SK-N-MC (cell line): ENCODE measurements around the gene GRIK4.

Experiments
- DNase-seq: peaks from one replicate; pipeline ENCODE4 v3.0.0-alpha.2; 2011; ENCODE audit warnings: low read depth, low spot score
- H3K27ac ChIP-seq: fragments of 200-600 bp; sonication (generic); 2 replicates; pipeline ENCODE4 v1.5.1; 2016; ENCODE audit warnings: mixed run types
- H3K36me3 ChIP-seq: fragments of 200-600 bp; sonication (generic); 2 replicates; pipeline ENCODE4 v1.6.1; 2017; ENCODE audit warnings: antibody characterized with exemption, low read length, mixed read lengths; ENCODE audit not compliant: insufficient read depth
- H3K4me3 ChIP-seq: fragments of 200-600 bp; sonication (generic); 2 replicates; pipeline ENCODE4 v1.5.1; 2016
- H3K9ac ChIP-seq: fragments of 200-600 bp; sonication (generic); 2 replicates; pipeline ENCODE4 v1.8.0; 2017; ENCODE audit warnings: mixed run types, mixed read lengths; ENCODE audit not compliant: insufficient read length
- H3K9me3 ChIP-seq: fragments of 200-600 bp; sonication (generic); 2 replicates; pipeline ENCODE4 v1.6.1; 2017; ENCODE audit warnings: low read depth, mild to moderate bottlenecking, antibody characterized with exemption, low read length, moderate library complexity, mixed read lengths
- EZH2 ChIP-seq: fragments of 200-600 bp; sonication (generic); IDR thresholded peaks from one replicate; pipeline ENCODE4 v1.6.1; 2017; ENCODE audit warnings: antibody characterized with exemption
- FOXP2 ChIP-seq: optimal IDR thresholded peaks from 2 replicates; pipeline ENCODE3; 2011; ENCODE audit warnings: mild to moderate bottlenecking, moderate library complexity; ENCODE audit not compliant: insufficient read depth; ENCODE audit errors: extremely low read length, control extremely low read depth
- POLR2AphosphoS5 ChIP-seq: IDR thresholded peaks from 2 replicates; pipeline ENCODE4 v1.6.1; 2012; ENCODE audit warnings: mild to moderate bottlenecking, low read depth, low read length, borderline replicate concordance

GRIK4 gene

DNA sequence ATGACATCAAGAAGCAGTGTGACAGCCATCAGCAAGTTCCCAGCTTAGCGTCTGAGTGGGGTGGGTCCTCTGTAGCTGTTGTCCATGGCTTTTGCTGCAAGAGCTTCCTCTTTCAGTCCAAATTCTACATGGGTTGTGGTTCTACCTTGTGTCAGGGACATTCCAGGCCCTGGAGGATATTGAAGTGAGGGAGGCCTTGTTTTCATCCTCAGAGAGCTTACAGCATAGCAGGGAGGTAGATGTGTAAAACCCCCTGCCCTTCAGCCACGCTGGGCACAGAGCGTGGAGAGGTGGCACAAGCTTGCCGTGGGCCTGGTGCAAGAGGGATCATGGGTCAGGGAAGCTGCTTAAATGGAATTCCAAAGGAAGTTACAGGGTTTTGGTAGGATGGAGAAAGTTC lies 93.9 kb downstream of the GRIK4 start:
- no peaks in the 10 kb centered on the region for H3K36me3 ChIP-seq
- H3K4me3 ChIP-seq, result no peak overlapping the region
- H3K9ac ChIP-seq, result no peak overlapping the region
- no peak for TF ChIP-seq POLR2AphosphoS5
- TF ChIP-seq FOXP2, result no peak
- no peak for TF ChIP-seq EZH2
- no peak for DNase-seq
- H3K9me3 ChIP-seq, result no peaks in the 10 kb centered on the region
- H3K27ac ChIP-seq, result no peak overlapping the region

- Histone ChIP-seq H3K36me3 (no peaks in the 10 kb centered on the region), H3K9ac (no peak overlapping the region), H3K9me3 (no peaks in the 10 kb centered on the region), H3K4me3 (no peak overlapping the region), H3K27ac (no peak overlapping the region)
- TF ChIP-seq FOXP2 (no peak), POLR2AphosphoS5 (no peak), EZH2 (no peak)
- DNase-seq, result no peak
Measured at GRCh38 chr11:120606211-120607010, 94.9 kb downstream of the GRIK4 start.

DNA sequence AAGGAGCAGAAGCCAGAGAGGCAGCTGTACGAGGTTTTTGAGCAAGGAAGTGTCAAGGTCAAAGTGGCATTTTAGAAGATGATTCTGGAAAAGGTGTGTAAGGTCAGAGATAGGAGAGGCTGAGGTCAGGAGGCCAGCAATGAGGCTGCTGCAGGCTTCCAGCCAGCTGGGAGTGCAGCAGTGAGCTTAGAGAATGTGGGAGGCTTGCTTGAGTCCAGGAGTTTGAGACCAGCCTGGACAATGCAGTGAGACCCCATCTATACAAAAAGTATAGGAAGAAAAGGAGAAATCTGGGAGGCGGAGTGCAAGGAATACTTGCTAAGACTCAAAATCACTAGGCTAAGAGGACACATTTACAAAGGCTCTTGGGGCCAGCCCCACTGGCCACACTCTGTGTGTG lies 96.5 kb downstream of the GRIK4 start:
- Histone ChIP-seq H3K27ac (no peak overlapping the region), H3K9me3 (no peaks in the 10 kb centered on the region), H3K9ac (no peak overlapping the region), H3K36me3 (no peaks in the 10 kb centered on the region), H3K4me3 (no peak overlapping the region)
- DNase-seq, result no peak
- TF ChIP-seq POLR2AphosphoS5 (no peak), EZH2 (no peak), FOXP2 (no peak)

DNA sequence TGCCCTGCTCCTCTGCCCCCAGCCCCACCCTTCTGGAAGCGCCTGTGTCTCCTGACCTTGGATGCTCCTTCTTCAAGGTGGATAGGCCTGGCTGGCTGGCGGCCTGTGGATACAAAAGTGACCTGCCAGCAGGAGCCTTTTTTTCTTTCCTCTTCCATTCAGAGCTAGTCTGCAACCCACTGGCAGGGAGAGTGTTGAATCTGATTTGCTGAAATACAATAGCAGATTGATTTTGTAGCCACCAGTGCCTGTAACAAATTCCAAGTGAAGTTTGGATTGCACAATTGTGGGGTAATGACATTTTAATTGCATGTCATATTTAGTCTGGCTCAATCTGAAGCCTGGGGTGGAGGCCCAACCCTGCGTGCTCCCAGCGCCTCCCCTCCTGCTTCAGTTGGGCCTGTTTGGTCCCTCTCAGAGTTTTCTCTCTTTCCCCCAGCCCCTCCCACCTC lies 97.2 kb downstream of the GRIK4 start:
- H3K9ac ChIP-seq, result no peak overlapping the region
- no peaks in the 10 kb centered on the region for H3K36me3 ChIP-seq
- no peak overlapping the region for H3K4me3 ChIP-seq
- H3K9me3 ChIP-seq, result no peaks in the 10 kb centered on the region
- TF ChIP-seq POLR2AphosphoS5, result no peak
- no peak for TF ChIP-seq EZH2
- no peak for TF ChIP-seq FOXP2
- DNase-seq, result no peak
- no peak overlapping the region for H3K27ac ChIP-seq

DNA sequence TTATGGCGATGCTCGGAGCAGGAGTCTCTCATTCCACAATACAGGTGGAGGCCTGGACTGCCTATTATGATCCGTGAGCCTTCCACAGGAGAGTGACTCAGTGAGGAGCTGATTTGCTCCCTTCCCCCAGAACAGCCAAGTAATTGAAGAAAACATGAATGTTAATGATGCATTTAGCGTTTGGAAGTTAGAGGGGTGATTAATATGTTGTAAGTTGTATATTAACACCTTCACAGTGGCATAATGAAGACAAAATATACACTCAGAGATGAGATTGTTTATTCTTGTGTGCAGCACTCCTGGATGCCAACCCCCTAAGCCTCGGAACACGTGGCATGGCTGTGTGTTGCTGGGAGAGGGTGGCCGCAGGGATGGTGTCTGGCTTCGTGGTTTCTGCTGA lies 98.6 kb downstream of the GRIK4 start:
- H3K9me3 ChIP-seq, result no peaks in the 10 kb centered on the region
- TF ChIP-seq POLR2AphosphoS5, result no peak
- no peak for TF ChIP-seq FOXP2
- no peak for TF ChIP-seq EZH2
- DNase-seq, result no peak

GRCh38 chr11:120611581-120611980 lies 100.0 kb downstream of the GRIK4 start:
- no peak for DNase-seq
- Histone ChIP-seq H3K36me3 (no peaks in the 10 kb centered on the region), H3K9ac (no peak overlapping the region), H3K27ac (no peak overlapping the region), H3K9me3 (no peaks in the 10 kb centered on the region), H3K4me3 (no peak overlapping the region)
- TF ChIP-seq EZH2 (no peak), FOXP2 (no peak), POLR2AphosphoS5 (no peak)

More for the DNA sequence above, 98.6 kb downstream of the GRIK4 start:
- Histone ChIP-seq H3K4me3 (no peak overlapping the region), H3K27ac (no peak overlapping the region), H3K9ac (no peak overlapping the region), H3K36me3 (no peaks in the 10 kb centered on the region)

GRCh38 chr11:120612513-120613263 lies 101.1 kb downstream of the GRIK4 start:
- H3K9me3 ChIP-seq, result no peaks in the 10 kb centered on the region
- H3K4me3 ChIP-seq, result no peak overlapping the region
- no peak for DNase-seq
- H3K27ac ChIP-seq, result no peak overlapping the region
- no peaks in the 10 kb centered on the region for H3K36me3 ChIP-seq
- H3K9ac ChIP-seq, result no peak overlapping the region
- no peak for TF ChIP-seq FOXP2
- no peak for TF ChIP-seq POLR2AphosphoS5
- no peak for TF ChIP-seq EZH2
